Lower leg skin (tissue), 3 donors: ENCODE data around the gene ZC3H7A.

ENCODE experiments used
- CTCF ChIP-seq, 3 donors: fragments of 450-650 bp; IDR thresholded peaks; one replicate each; pipeline ENCODE4 v1.5.1; 2016; ENCODE audit warnings: antibody characterized with exemption in 3 of 3, mild to moderate bottlenecking in 3 of 3, moderate library complexity in 2 of 3
- POLR2A ChIP-seq, 2 donors: fragments of 450-650 bp; IDR thresholded peaks; one replicate each; pipeline ENCODE4 v1.6.1; 2016 to 2017; ENCODE audit warnings: antibody characterized with exemption in 2 of 2, mild to moderate bottlenecking in 1 of 2, moderate library complexity in 1 of 2

GRCh38 chr16:11729787-11730186 is 67.3 kb downstream of the ZC3H7A start:
- TF ChIP-seq CTCF (IDR thresholded peaks at IDR 0.05) (no peak), POLR2A (IDR thresholded peaks at IDR 0.05) (no peak)
